HPDE6-E6E7 (cell line): ENCODE data around the gene ITGAL.
"Not testable (repeated sequence)": the region's sequence is repeated elsewhere in the genome, so short reads cannot be mapped to it uniquely, and the experiment has no call there.

Source experiments
- DNase-seq: peaks from one replicate; pipeline ENCODE4 v3.0.0; 2011; ENCODE audit warnings: missing footprints; ENCODE audit errors: extremely low spot score

The ITGAL gene

DNA sequence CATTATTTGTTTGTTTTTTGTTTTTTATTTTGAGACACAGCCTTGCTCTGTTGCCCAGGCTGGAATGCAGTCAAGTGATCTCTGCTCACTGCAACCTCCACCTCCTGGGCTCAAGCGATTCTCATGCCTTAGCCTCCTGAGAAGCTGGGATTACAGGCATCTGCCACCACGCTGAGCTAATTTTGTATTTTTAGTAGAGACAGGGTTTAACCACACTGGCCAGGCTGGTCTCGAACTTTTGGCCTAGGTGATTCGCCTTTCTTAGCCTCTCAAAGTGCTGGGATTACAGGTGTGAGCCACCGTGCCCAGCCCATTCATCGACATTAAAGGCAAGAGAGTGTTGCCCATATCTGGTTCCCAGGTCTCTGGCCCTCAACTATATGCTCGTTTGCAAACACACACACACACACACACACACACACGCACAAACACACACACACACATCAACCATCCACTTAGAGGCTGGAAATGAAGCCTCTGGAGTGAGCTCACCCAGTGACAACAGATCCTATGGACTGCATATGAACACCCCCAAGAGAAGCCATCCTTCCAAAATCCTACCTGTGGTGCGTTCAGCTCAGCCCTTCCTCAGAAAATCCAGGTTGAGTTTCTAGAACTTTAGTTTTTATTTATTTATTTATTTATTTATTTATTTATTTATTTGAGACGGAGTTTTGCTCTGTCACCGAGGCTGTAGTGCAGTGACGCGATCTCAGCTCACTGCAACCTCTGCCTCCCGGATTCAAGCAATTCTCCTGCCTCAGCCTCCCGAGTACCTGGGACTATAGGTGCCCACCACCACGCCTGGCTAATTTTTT is 14.6 kb upstream of the ITGAL start:
- DNase-seq, result no peak

- DNase-seq, result no peak
Observed at GRCh38 chr16:30458561-30459394, 13.8 kb upstream of the ITGAL start.

DNA sequence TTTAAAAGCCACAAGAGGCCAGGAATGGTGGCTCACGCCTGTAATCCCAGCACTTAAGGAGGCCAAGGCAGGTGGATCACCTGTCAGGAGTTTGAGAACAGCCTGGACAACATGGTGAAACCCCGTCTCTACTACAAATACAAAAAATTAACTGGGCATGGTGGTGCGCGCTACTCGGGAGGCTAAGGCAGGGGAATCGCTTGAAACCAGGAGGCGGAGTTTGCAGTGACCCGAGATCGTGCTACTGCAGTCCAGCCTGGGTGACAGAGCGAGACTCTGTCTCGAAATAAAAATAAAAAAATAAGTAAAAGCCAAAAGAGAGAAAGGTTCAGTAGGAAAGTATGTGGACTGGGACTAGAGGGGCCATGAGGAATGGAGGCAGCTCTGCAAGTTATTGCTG is 13.1 kb upstream of the ITGAL start:
- DNase-seq, result no peak

DNA sequence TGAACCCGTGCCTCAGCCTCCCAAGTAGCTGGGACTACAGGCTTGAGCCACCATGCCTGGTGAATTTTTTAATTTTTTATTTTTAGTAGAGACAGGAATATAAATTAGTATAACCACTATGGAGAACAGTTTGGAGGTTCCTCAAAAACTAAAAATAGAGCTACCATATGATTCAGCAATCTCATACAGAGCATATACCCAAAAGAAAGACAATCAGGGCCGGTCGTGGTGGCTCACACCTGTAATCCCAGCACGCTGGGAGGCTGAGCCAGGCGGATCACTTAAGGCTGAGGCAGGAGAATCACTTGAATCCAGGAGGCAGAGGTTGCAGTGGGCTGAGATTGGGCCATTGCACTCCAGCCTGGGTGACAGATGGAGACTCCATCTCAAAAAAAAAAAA is 11.1 kb upstream of the ITGAL start:
- DNase-seq, result not testable (repeated sequence)

- no peak for DNase-seq
Observed at GRCh38 chr16:30464078-30464477, 8.5 kb upstream of the ITGAL start.

DNA sequence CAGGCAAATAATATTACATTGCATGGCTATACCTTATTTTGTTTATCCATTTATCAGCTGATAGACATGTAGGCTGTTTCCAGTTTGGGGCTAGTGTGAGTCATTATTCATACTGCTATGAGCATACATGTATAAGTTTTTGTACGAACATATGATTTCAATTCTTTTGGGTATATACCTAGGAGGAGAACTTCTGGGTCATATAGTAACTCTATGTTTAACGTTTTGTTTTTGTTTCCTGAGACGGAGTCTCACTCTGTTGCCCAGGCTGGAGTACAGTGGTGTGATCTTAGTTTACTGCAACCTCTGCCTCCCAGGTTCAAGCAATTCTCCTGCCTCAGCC is 2.4 kb upstream of the ITGAL start:
- DNase-seq, result no peak

GRCh38 chr16:30470632-30470995 is 1.9 kb upstream of the ITGAL start:
- DNase-seq, result no peak

DNA sequence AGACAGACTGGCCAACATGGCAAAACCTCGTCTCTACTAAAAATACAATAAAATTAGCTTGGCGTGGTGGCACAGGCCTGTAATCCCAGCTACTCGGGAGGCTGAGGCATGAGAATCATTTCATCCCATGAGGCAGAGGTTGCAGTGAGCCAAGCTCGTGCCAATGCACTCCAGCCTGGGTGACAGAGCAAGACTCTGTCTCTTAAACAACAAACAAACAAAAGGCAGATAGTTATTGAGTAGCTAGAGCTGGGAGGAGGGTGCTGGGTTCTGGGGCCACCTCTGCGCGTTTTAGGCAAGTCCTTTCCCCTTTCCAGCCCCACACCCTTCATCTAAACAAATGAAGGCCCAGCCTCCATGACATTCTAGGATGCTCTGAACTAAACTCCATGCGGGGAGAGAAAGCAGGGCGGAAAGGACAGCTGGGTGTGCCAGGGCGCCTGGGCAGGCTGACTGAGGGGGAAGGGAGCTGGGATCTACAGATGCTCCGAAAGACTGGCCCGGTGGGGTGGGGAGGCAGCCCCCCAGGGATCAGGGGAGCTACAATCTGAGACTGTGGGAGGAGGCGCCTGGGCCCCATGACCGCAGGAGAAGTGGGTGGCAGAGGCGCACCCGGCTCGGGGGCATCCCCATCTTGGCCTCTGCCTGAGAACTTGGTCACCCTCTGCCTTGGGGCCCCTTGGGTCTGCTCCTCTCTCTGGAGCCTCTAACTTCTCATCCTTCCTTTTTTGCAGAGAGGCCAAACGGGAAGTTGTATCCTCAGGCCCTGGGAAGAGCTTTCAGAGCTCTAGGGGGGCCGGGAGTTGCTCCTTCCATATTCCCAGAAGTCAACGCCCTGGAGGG is 910 bp downstream of the ITGAL start:
- no peak for DNase-seq

GRCh38 chr16:30474074-30474452 is 1.5 kb downstream of the ITGAL start:
- no peak for DNase-seq

DNA sequence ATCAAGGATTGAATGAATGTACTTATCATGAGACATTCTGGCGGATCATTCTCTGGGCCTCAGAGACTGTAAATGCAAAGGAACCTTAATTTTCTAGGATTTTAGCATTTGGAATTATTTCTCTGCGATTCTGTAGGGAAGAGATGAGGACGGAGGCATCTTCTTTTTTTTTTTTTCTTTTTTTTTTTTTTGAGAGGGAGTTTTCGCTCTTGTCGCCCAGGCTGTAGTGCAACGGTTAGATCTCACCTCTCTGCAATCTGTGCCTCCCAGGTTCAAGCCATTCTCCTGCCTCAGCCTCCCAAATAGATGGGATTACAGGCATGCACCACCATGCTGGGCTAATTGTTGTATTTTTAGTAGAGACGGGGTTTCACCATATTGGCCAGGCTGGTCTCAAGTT is 2.1 kb downstream of the ITGAL start:
- DNase-seq, result no peak

DNA sequence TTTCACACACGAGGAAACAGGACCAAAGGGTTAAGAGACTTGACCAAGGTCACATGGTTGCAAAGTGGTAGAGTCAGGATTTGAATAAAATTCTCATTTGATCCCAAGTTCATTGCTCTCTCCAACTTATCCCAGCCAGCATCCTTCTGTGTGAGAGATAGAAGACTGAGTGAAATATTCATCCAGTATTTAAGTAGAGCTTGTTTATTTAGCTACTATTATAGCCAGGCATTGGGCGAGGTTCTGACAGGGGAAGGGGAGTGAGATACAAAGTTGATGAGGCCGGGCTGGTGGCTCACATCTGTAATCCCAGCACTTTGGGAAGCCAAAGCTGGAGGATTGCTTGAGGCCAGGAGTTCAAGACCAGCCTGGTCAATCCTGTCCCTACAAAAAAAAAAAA is 4.4 kb downstream of the ITGAL start:
- no peak for DNase-seq

DNA sequence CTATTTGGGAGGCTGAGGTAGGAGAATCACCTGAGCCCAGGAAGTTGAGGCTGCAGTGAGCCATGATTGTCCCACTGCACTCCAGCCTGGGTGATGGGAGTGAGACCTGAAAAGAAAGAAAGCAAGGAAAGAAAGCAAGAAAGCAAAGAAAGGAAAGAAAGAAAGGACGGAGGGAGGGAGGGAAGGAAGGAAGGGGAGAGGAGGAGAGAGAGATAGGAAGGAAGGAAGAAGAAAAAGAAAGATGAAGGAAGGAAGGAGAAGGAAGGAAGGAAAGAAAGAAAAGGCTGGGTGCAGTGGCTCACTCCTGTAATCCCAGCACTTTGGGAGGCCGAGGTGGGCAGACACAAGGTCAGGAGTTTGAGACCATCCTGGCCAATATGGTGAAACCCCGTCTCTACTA is 5.2 kb downstream of the ITGAL start:
- DNase-seq, result not testable (repeated sequence)

DNA sequence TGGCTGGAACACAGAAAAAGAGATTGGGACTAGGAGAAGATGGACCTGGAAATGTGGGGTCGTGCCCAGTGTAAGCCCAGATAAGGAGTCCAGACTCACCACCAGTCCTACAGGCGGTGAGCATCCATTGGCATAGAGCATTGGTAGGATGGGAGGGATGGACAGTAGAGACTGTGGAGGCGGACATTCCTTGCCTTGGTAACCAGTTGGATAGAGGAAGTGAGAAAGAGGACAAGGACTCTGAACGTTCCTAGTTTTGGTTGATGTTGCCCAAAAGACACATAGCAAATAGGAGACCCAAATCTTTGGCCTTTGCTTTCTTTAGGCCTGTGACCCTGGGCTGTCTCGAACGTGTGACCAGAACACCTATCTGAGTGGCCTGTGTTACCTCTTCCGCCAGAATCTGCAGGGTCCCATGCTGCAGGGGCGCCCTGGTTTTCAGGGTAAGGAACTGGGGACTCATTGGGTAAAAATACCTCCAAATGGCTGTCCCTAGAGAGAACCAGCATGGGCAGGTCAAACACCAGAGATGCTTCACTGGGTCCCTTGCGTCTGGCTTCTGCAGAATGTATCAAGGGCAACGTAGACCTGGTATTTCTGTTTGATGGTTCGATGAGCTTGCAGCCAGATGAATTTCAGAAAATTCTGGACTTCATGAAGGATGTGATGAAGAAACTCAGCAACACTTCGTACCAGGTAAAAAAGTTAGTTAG is 6.4 kb downstream of the ITGAL start:
- no peak for DNase-seq

- no peak for DNase-seq
Observed at GRCh38 chr16:30481381-30481780, 8.8 kb downstream of the ITGAL start.

- DNase-seq, result no peak
Observed at GRCh38 chr16:30482366-30482765, 9.8 kb downstream of the ITGAL start.

- DNase-seq, result no peak
Observed at GRCh38 chr16:30484887-30485286, 12.3 kb downstream of the ITGAL start.

- no peak for DNase-seq
Observed at GRCh38 chr16:30485818-30486436, 13.4 kb downstream of the ITGAL start.

GRCh38 chr16:30488764-30489605 is 16.4 kb downstream of the ITGAL start:
- DNase-seq, result no peak

GRCh38 chr16:30490210-30490609 is 17.7 kb downstream of the ITGAL start:
- DNase-seq, result peak; percentile 76

- no peak for DNase-seq
Observed at GRCh38 chr16:30491229-30491628, 18.7 kb downstream of the ITGAL start.
